B cell (primary cell): ENCODE measurements around the gene CHST15.

ENCODE experiments used
- CTCF ChIP-seq: fragments of 200-600 bp; IDR thresholded peaks from one replicate; pipeline ENCODE4 v1.8.0; 2022; ENCODE audit warnings: antibody characterized with exemption, mild to moderate bottlenecking
- EZH2 ChIP-seq: IDR thresholded peaks from 2 replicates; pipeline ENCODE4 v1.6.1; 2012; ENCODE audit warnings: borderline replicate concordance, low read depth, mild to moderate bottlenecking, moderate library complexity, low read length; ENCODE audit not compliant: insufficient read depth, poor library complexity, severe bottlenecking

- TF ChIP-seq CTCF (no peak), EZH2 (no peak)
Measured at GRCh38 chr10:124124769-124125161, 31.4 kb upstream of the CHST15 start.
